GM12875 (cell line): Measurements from ENCODE around the gene SHFL.

ENCODE experiments used
- H3K4me3 ChIP-seq: one replicate; pipeline ENCODE4 v1.5.1; 2011; ENCODE audit warnings: low read depth, low read length, control low read depth
- TF ChIP-seq, protein P1 (sequence below): IDR thresholded peaks from 2 replicates; pipeline ENCODE4 v1.5.1; 2011; ENCODE audit warnings: low read depth, mild to moderate bottlenecking, control low read depth, inconsistent platforms, low read length, moderate library complexity, borderline replicate concordance; ENCODE audit not compliant: insufficient read depth

Gene SHFL

DNA sequence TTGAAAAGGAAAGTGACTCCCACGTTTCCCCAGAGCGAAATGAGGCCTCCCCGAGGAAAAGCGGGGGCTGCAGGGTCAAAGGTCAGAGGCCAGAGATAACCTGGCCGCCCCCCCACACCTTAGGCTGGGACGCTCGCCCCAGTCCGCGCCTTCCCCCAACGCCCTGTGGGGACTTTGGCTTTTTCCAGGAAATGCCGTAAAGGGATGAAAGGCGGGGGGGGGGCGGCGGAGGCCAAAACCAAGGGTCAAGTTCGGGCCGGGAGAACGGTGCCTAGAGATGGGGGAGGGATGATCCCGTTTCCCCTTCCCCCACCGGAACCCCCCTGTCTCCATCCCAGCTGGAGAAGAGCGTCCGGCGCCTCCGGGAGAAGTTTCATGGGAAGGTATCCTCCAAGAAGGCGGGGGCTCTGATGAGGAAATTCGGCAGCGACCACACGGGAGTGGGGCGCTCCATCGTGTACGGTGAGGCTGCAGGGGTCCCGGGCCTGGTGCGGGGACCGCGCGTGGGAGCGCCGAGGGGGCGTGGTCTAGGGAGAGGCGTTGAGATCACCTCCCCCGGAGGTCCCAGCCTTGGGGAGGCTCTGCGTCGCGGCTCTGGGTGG, 575 bp downstream of the SHFL start:
- H3K4me3 ChIP-seq = peak overlapping the region; percentile 95
- TF ChIP-seq, protein P1, sequence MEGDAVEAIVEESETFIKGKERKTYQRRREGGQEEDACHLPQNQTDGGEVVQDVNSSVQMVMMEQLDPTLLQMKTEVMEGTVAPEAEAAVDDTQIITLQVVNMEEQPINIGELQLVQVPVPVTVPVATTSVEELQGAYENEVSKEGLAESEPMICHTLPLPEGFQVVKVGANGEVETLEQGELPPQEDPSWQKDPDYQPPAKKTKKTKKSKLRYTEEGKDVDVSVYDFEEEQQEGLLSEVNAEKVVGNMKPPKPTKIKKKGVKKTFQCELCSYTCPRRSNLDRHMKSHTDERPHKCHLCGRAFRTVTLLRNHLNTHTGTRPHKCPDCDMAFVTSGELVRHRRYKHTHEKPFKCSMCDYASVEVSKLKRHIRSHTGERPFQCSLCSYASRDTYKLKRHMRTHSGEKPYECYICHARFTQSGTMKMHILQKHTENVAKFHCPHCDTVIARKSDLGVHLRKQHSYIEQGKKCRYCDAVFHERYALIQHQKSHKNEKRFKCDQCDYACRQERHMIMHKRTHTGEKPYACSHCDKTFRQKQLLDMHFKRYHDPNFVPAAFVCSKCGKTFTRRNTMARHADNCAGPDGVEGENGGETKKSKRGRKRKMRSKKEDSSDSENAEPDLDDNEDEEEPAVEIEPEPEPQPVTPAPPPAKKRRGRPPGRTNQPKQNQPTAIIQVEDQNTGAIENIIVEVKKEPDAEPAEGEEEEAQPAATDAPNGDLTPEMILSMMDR = no peak

DNA sequence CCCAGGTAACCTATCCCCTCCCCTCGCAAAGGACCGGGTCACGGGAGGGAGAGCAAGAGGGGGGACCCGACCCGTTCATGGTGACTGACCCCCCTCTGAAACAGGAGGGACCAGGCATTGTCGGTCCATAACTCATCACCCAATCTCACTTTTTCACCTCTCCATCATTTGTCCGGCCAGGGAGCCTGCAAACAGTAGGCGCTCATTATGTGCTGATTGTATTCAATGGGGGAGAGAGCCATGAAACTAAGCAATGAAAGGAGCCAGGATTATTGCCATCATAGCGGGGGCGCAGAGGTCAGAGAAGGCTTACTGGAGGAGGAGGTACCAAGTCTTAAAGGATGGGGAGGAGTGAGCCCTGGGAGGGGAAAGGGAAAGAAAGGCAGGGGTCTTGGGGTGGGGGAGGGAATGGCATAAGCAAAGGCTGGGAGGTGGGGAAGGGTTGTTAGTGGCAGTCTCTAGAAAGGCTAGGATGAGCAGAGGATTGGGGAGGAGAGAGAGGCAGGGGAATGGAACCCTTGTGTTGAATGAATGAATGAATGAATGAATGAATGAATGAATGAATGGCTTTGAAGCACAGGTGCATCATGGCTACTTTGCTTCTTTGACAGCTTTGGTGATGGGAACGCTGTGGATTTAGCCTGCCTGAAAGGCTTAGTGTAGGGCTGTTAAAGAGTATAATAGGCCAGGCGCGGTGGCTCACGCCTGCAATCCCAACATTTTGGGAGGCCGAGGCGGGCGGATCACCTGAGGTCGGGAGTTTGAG, 1.4 kb downstream of the SHFL start:
- TF ChIP-seq, protein P1 = no peak
- peak overlapping the region; percentile 95 for H3K4me3 ChIP-seq

DNA sequence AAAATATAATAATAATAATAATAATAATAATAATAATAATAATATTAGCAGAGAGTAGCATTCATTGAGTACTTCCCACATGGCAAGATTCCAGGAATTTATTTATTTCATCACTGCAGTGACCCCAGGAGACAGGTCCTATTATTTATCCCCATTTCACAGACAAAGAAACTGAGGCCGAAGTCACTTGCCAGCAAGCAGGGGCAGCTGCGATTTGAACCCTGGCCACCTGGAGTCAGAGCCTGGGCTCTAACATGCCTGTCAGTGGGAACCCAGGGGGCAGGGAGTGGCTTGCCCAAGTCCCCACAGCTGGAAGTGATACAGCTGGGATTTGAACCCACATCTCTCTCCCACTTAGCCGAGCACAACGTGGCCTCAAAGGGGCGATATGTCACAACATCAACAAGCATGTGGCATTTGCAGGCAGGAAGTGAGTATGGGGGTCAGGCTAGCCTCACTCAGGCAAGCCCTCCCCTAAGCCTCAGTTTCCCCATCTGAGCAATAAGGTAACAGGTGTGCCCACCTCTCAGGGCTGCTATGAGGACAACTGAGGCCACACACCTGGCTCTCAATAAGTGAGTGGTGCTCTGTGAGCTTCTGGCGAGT, 2.9 kb downstream of the SHFL start:
- TF ChIP-seq, protein P1 = no peak
- no peak overlapping the region for H3K4me3 ChIP-seq

DNA sequence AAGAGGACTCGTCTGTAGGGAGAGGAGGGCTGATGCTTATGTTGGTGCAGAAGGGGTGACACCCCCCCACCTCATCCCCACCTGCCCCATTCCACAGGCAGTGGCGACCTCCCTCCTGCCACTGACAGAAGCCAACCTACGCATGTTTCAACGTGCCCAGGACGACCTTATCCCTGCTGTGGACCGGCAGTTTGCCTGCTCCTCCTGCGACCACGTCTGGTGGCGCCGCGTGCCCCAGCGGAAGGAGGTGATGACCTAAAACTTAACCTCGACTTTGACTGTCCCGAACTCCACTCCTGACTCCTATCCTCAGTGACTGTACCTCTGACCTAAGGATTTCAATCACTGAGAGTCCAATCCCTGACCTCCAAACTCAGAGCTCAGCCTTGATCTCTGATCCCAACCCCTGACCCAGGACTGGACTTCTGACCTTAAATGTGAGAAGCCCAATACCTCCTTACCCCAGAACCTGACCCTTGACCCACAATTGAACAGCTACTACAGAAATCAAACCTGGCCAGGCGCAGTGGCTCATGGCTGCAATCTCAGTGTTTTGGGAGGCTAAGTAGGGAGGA, 3.8 kb downstream of the SHFL start:
- TF ChIP-seq, protein P1 = no peak
- H3K4me3 ChIP-seq = no peak overlapping the region

DNA sequence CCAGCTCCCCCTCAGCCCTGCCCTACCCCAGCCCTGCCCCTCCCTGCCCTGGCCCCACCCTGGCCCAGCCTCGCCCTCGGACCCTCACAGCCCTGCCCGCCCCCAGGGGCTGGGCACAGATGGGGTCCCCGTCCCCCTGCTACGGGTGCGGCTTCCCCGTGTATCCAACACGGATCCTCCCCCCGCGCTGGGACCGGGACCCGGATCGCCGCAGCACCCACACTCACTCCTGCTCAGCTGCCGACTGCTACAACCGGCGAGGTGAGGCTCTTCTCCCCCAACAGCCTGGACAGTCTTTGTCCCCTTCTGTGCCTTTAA, 5.2 kb downstream of the SHFL start:
- no peak overlapping the region for H3K4me3 ChIP-seq
- TF ChIP-seq, protein P1 = no peak

DNA sequence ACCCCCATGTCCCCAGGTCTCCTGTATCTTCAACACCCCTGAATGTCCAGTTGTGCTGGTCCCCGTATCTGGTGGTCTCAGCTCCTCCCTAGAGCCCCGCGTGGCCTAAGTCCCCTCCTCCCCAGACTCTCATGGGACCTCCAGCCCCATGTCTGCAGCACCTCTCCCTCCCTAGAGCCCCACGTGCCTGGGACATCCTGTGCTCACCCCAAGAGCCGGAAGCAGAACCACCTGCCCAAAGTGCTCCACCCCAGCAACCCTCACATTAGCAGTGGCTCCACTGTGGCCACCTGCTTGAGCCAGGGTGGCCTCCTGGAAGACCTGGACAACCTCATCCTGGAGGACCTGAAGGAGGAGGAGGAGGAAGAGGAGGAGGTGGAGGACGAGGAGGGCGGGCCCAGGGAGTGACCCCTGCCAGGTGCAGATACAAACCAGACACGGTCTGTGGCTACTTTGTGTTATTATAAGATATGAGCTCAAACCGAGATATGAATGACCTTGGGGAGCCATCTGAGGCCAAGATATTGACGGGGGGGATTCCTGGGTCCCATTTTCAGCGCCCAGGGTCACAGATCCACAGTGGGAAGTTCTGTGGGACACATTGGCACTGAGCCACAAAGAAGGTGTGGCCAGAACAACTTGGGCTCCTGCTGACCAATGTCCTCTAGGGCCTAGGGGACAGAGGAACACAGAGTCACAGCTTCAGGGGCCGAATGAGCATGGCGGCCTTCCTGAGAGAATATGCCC, 6.0 kb downstream of the SHFL start:
- H3K4me3 ChIP-seq = no peak overlapping the region
- TF ChIP-seq, protein P1 = no peak
